ENCODE results near the gene STYXL2.

GRCh38 chr1:167086768-167087167 lies 7.1 kb upstream of the STYXL2 start:
- TF ChIP-seq, protein P1, sequence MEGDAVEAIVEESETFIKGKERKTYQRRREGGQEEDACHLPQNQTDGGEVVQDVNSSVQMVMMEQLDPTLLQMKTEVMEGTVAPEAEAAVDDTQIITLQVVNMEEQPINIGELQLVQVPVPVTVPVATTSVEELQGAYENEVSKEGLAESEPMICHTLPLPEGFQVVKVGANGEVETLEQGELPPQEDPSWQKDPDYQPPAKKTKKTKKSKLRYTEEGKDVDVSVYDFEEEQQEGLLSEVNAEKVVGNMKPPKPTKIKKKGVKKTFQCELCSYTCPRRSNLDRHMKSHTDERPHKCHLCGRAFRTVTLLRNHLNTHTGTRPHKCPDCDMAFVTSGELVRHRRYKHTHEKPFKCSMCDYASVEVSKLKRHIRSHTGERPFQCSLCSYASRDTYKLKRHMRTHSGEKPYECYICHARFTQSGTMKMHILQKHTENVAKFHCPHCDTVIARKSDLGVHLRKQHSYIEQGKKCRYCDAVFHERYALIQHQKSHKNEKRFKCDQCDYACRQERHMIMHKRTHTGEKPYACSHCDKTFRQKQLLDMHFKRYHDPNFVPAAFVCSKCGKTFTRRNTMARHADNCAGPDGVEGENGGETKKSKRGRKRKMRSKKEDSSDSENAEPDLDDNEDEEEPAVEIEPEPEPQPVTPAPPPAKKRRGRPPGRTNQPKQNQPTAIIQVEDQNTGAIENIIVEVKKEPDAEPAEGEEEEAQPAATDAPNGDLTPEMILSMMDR (IDR thresholded peaks at IDR 0.05; ENCODE audit: extremely low read depth in 1 of 2, insufficient read depth in 1 of 2, low read depth in 1 of 2, low read length in 2 of 2) = no peak
- no peak for TF ChIP-seq POLR2AphosphoS5 (IDR thresholded peaks at IDR 0.05; ENCODE audit: insufficient read depth, low read depth, low read length)
- no peak for TF ChIP-seq POLR2A (IDR thresholded peaks at IDR 0.05; ENCODE audit: low read depth, low read length)
- no peak for TF ChIP-seq EZH2 (IDR thresholded peaks at IDR 0.05; ENCODE audit: borderline replicate concordance, low read depth, low read length, severe bottlenecking)
- TF ChIP-seq JUN (IDR thresholded peaks at IDR 0.05; ENCODE audit: borderline replicate concordance, insufficient read depth, insufficient read length, low read depth) = no peak
- no peak for TF ChIP-seq MYC (IDR thresholded peaks at IDR 0.05; ENCODE audit: low read depth, low read length)
- no peak for TF ChIP-seq MAX (IDR thresholded peaks at IDR 0.05; ENCODE audit: insufficient read depth, insufficient read length)
- no peak for TF ChIP-seq GATA2 (IDR thresholded peaks at IDR 0.05; ENCODE audit: insufficient read depth, insufficient read length, low read depth, low read length)

Data from endothelial cell of umbilical vein (primary cell).